CD8-positive, alpha-beta memory T cell (primary cell): Measurements from ENCODE around the gene CEP135. TPM values are rescaled to one million over a fixed set of nuclear protein-coding genes. Genes with fewer than 3 reads are reported as not detected.

Experiments
- CTCF ChIA-PET: fragments of 350-600 bp; sonication (Branson Sonifier 250); formaldehyde crosslinking; loops from one replicate; lab custom pipeline; 2021; ENCODE audit warnings: antibody characterized with exemption; lab: Charles Lee
- POLR2A ChIA-PET: fragments of 350-600 bp; sonication (Branson Sonifier 250); formaldehyde crosslinking; loops from one replicate; lab custom pipeline; 2021; ENCODE audit warnings: antibody characterized with exemption; lab: Charles Lee
- DNase-seq, 5 donors: peaks; one replicate each; pipeline versions ENCODE4 v3.0.0 to v3.0.0-alpha.2; 2020 to 2022; ENCODE audit warnings: mixed read lengths in 1 of 5
- H3K27ac ChIP-seq: one replicate; pipeline ENCODE4 v1.7.0; 2013; ENCODE audit warnings: low read depth, mild to moderate bottlenecking, low read length, moderate library complexity
- H3K27me3 ChIP-seq: 2 replicates; pipeline ENCODE4 v1.7.0; 2013; ENCODE audit warnings: low read length, mild to moderate bottlenecking; ENCODE audit not compliant: insufficient read depth, poor library complexity, severe bottlenecking
- H3K36me3 ChIP-seq: 2 replicates; pipeline ENCODE4 v1.7.0; 2013; ENCODE audit warnings: mild to moderate bottlenecking, low read length, moderate library complexity; ENCODE audit not compliant: insufficient read depth
- H3K4me1 ChIP-seq: 2 replicates; pipeline ENCODE4 v1.7.0; 2013; ENCODE audit warnings: mild to moderate bottlenecking, low read length, moderate library complexity; ENCODE audit not compliant: insufficient read depth
- H3K4me3 ChIP-seq: 2 replicates; pipeline ENCODE4 v1.7.0; 2013; ENCODE audit warnings: mild to moderate bottlenecking, low read length
- H3K9me3 ChIP-seq: 2 replicates; pipeline ENCODE4 v1.7.0; 2013; ENCODE audit warnings: mild to moderate bottlenecking, low read length
- H3K27ac Mint-ChIP-seq, 8 donors: one replicate each; pipeline ENCODE4 v1.8.0; 2020 to 2021; ENCODE audit warnings: mixed read lengths in 8 of 8, mild to moderate bottlenecking in 6 of 8, inconsistent platforms in 3 of 8, moderate library complexity in 3 of 8
- H3K27me3 Mint-ChIP-seq, 2 donors: one replicate each; pipeline ENCODE4 v1.8.0; 2020 to 2021; ENCODE audit warnings: mixed read lengths in 2 of 2, mild to moderate bottlenecking in 1 of 2, moderate library complexity in 1 of 2
- H3K36me3 Mint-ChIP-seq, 3 donors: one replicate each; pipeline ENCODE4 v1.8.0; 2020 to 2021; ENCODE audit warnings: mixed read lengths in 3 of 3, inconsistent platforms in 1 of 3, mild to moderate bottlenecking in 1 of 3
- H3K4me1 Mint-ChIP-seq, 3 donors: one replicate each; pipeline ENCODE4 v1.8.0; 2020 to 2021; ENCODE audit warnings: mixed read lengths in 3 of 3, inconsistent platforms in 1 of 3, mild to moderate bottlenecking in 1 of 3
- H3K4me3 Mint-ChIP-seq, 7 donors: one replicate each; pipeline ENCODE4 v1.8.0; 2020 to 2021; ENCODE audit warnings: mixed read lengths in 7 of 7, mild to moderate bottlenecking in 6 of 7, moderate library complexity in 4 of 7, inconsistent platforms in 2 of 7
- H3K9me3 Mint-ChIP-seq, 5 donors: one replicate each; pipeline ENCODE4 v1.8.0; 2020 to 2022; ENCODE audit warnings: mixed read lengths in 5 of 5, mild to moderate bottlenecking in 3 of 5, moderate library complexity in 2 of 5, inconsistent platforms in 1 of 5
- polyA plus RNA-seq: library from polyadenylated mRNA; unstranded; fragments of 300-500 nt; fragmentation: Illumina TruSeq; gene quantifications from one replicate; pipeline ENCODE4 v1.2.3, GENCODE V29; 2021
- total RNA-seq, 2 experiments: library from RNA; stranded (reverse); gene quantifications; one replicate each; pipeline ENCODE4 v1.2.3, GENCODE V29; 2021

Gene CEP135
- total and polyA plus RNA-seq, 3 experiments from 2014 or later = 8.3 to 16.1 (median 15.8) TPM

DNA sequence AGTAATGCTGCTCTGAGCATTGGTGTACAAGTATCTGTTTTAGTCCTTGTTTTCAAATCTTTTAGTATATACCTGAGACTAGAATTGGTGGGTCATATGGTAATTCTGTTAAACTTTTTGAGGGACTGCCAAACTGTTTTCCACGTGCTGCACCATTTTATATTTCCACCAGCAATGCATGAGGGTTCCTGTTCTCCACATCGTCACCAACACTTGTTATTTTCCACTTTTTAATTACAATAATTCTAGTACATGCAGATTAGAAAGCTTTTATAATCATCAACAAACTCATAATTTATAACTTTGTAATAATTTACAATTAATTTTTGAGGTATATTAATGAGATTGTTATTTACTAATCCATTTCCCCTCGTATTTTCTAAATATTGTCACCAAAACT, 79.4 kb downstream of the CEP135 start:
- POLR2A ChIA-PET = no interaction called here
- Mint-ChIP-seq H3K4me1 (peaks cover 0 to 5% (median 0%) of the 10 kb centered on the region in 3 donors), H3K36me3 (peaks cover 28 to 64% (median 38%) of the 10 kb centered on the region in 3 donors), H3K27ac (no peak overlapping the region), H3K4me3 (no peak overlapping the region), H3K27me3 (no peaks in the 10 kb centered on the region), H3K9me3 (peaks cover 0 to 7% (median 4%) of the 10 kb centered on the region in 5 donors)
- H3K27me3 ChIP-seq = no peaks in the 10 kb centered on the region
- H3K9me3 ChIP-seq = no peaks in the 10 kb centered on the region
- H3K4me1 ChIP-seq = no peaks in the 10 kb centered on the region
- CTCF ChIA-PET = no interaction called here
- peaks cover 18% of the 10 kb centered on the region for H3K36me3 ChIP-seq
- no peak for DNase-seq
- H3K27ac ChIP-seq = no peak overlapping the region
- H3K4me3 ChIP-seq = no peak overlapping the region

DNA sequence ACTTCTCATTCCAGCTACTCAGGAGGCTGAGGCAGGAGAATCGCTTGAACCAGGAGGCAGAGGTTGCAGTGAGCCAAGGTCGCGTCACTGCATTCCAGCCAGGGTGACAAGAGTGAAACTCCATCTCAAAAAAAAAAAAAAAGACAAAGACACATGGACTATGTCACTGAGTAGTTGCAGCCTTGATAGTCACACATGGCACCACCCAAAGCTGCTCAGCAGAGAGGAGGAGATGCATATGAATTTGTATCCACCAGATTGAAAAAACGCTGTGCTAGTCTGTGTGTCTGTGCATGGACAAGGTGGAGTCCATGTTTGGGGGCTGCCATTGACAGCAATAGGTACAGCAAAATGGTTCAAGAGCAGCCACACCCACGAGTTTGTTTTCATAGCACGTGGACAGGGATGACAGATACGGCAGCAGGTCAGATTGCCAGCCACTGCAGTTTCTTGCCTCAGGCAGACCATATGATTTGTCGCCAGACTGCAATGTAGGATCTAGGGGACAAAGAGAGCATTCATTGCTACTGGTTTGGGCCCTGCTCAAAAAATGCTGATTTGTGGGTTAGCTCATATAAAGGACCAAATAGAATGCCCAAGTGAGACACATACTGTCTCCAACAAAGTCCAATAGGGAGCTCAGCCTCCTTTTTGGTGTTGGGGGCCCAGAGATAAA, 89.9 kb downstream of the CEP135 start:
- H3K9me3 Mint-ChIP-seq = no peaks in the 10 kb centered on the region
- ChIA-PET CTCF (no interaction called here), POLR2A (no interaction called here)
- H3K27ac Mint-ChIP-seq = no peak overlapping the region
- no peak overlapping the region for H3K27ac ChIP-seq
- no peak overlapping the region for H3K4me3 ChIP-seq
- no peaks in the 10 kb centered on the region for H3K4me1 ChIP-seq
- H3K36me3 ChIP-seq = no peaks in the 10 kb centered on the region
- no peak for DNase-seq
- no peaks in the 10 kb centered on the region for H3K27me3 ChIP-seq
- H3K36me3 Mint-ChIP-seq = no peaks in the 10 kb centered on the region
- H3K27me3 Mint-ChIP-seq = peaks cover 5 to 10% of the 10 kb centered on the region in 2 donors
- H3K9me3 ChIP-seq = no peaks in the 10 kb centered on the region
- no peak overlapping the region for H3K4me3 Mint-ChIP-seq
- no peaks in the 10 kb centered on the region for H3K4me1 Mint-ChIP-seq

DNA sequence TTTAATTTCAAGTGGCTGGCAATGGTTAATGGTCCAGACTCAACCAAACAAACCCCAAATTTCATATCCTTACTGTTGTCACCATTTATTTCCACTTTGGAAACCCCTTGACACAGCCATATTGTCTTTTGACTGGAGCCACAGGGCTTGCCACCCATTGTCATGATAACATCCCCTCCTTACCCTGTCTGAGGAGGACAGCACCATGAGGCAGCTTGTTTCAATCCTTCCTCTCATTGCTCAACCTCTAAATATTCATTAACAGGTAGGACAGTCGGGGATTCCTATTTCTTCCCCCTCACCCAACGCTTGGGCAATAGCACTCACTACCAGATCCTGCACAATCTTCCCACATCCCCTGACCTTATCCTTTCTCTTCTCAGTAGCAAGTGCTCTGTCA, 92.1 kb downstream of the CEP135 start:
- H3K27me3 ChIP-seq = no peaks in the 10 kb centered on the region
- Mint-ChIP-seq H3K27me3 (peaks cover 10 to 21% of the 10 kb centered on the region in 2 donors), H3K27ac (peak overlapping the region in 1 of 8 donors; percentile 48), H3K36me3 (peaks cover 0 to 2% (median 0%) of the 10 kb centered on the region in 3 donors), H3K9me3 (no peaks in the 10 kb centered on the region), H3K4me1 (no peaks in the 10 kb centered on the region), H3K4me3 (no peak overlapping the region)
- no peak for DNase-seq
- no peaks in the 10 kb centered on the region for H3K9me3 ChIP-seq
- no peaks in the 10 kb centered on the region for H3K4me1 ChIP-seq
- H3K4me3 ChIP-seq = no peak overlapping the region
- no peaks in the 10 kb centered on the region for H3K36me3 ChIP-seq
- ChIA-PET CTCF (no interaction called here), POLR2A (no interaction called here)
- H3K27ac ChIP-seq = no peak overlapping the region

DNA sequence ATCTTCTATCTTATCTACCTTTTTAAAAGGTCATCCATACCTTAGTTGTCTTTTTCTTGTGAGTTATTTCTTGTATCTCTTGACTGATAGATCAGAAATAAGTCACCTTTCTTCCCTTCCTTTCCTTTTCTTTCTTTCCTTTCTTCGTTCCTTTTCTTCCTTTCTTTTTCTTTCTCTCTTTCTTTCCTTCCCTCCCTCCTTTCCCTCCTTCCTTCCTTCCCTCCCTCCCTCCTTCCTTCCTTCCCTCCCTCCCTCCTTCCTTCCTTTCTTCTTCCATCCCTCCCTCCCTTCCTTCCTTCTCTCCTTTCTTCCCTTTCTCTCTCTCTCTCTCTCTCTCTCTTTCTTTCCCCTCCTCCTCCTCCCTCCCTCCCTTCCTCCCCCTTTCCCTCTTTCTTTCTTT, 93.5 kb downstream of the CEP135 start:
- Mint-ChIP-seq H3K9me3 (no peaks in the 10 kb centered on the region), H3K36me3 (peaks cover 0 to 2% (median 0%) of the 10 kb centered on the region in 3 donors), H3K27ac (no peak overlapping the region), H3K27me3 (peaks cover 10 to 35% of the 10 kb centered on the region in 2 donors), H3K4me1 (no peaks in the 10 kb centered on the region), H3K4me3 (no peak overlapping the region)
- H3K36me3 ChIP-seq = no peaks in the 10 kb centered on the region
- peaks cover 4% of the 10 kb centered on the region for H3K27me3 ChIP-seq
- H3K4me1 ChIP-seq = no peaks in the 10 kb centered on the region
- ChIA-PET POLR2A (no interaction called here), CTCF (no interaction called here)
- H3K4me3 ChIP-seq = no peak overlapping the region
- H3K9me3 ChIP-seq = no peaks in the 10 kb centered on the region
- no peak overlapping the region for H3K27ac ChIP-seq
- DNase-seq = no peak

DNA sequence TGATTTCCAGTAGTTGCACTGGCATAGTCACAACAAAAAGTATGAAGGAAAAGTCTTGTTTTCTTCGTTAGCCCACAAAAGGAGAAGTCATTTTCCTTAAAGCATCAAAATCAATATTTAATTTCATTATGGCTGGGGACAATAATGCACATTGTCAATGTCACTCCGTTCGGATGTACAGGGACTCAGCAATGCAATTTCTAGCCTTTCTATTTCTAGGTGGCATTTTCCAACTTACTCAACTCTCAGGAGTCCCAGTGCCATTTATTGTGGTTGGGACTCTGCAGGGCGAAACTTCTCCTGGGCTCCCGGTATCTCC, 99.6 kb downstream of the CEP135 start:
- no peak for DNase-seq
- Histone ChIP-seq H3K27me3 (peaks cover 23% of the 10 kb centered on the region), H3K9me3 (no peaks in the 10 kb centered on the region), H3K4me1 (peaks cover 8% of the 10 kb centered on the region), H3K4me3 (no peak overlapping the region), H3K36me3 (no peaks in the 10 kb centered on the region), H3K27ac (no peak overlapping the region)
- H3K27ac Mint-ChIP-seq = no peak overlapping the region
- H3K4me1 Mint-ChIP-seq = peaks cover 11 to 20% (median 14%) of the 10 kb centered on the region in 3 donors
- H3K27me3 Mint-ChIP-seq = peaks cover 22 to 68% of the 10 kb centered on the region in 2 donors
- H3K4me3 Mint-ChIP-seq = peak overlapping the region in 6 of 7 donors; percentile 29 to 84 (median 62)
- CTCF ChIA-PET = no interaction called here
- H3K9me3 Mint-ChIP-seq = no peaks in the 10 kb centered on the region
- H3K36me3 Mint-ChIP-seq = peaks cover 0 to 2% (median 0%) of the 10 kb centered on the region in 3 donors
- POLR2A ChIA-PET = no interaction called here

DNA sequence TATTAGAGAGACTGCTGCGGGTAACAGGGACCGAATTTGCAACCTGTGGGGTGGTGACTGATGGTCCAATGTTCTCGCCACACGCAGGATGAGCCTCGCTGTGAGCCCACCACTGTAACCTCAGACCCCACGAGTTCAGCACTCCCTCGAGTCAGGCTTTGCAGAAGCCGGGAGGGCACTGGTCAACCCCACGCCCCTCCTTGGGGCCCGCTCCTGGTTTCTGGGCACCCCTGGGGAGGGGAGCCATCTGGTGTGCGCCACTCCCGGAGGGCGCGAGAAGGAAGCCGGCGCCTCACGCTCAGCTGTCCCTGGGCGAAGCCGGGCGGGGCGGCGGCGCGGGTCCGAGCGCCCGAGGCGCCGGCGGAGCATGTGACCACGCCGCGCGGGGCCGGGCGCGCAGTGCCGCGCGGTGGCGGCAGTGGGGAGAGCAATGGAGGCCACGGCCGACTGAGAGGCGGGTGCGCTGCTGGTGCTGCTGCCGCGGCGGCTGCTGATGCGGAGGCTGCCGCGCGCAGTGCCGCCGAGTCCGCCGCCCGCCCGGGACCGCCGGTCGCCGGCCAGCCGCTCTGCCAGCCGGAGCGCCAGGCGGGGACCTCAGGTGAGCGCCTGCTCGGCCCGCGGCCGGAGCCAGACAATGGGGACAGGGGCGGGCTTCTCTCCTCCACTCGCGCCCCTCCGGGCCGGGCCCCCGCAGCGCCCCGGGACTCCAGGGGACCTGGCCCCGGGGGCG, 100.1 kb downstream of the CEP135 start:
- peaks cover 0 to 2% (median 0%) of the 10 kb centered on the region in 3 donors for H3K36me3 Mint-ChIP-seq
- H3K4me3 ChIP-seq = no peak overlapping the region
- CTCF ChIA-PET = no interaction called here

DNA sequence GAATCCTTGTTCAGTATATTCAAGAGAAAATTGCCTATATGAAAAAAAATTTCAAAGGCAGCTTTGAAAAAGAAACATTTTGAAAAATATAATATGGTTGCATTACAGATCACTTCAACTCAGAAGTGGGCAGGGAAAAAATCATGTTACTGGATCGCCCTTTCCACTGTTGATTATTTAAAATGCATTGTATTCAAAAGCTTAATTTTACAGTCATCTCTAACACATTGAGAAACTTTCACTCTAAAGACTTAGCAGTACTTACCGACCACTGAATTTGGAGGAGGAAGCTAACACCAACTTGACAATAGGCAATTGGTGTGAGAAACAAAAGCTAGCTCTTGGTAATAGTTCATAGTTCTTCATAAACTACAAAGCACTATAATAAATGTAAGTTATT, 101.9 kb downstream of the CEP135 start:
- H3K27ac ChIP-seq = no peak overlapping the region
- POLR2A ChIA-PET = no interaction called here
- no peaks in the 10 kb centered on the region for H3K36me3 Mint-ChIP-seq
- peaks cover 11 to 20% (median 14%) of the 10 kb centered on the region in 3 donors for H3K4me1 Mint-ChIP-seq
- CTCF ChIA-PET = no interaction called here
- no peak for DNase-seq
- H3K27ac Mint-ChIP-seq = no peak overlapping the region
- H3K9me3 Mint-ChIP-seq = no peaks in the 10 kb centered on the region
- peaks cover 22 to 74% of the 10 kb centered on the region in 2 donors for H3K27me3 Mint-ChIP-seq
- peaks cover 23% of the 10 kb centered on the region for H3K27me3 ChIP-seq
- peak overlapping the region in 1 of 7 donors; percentile 11 for H3K4me3 Mint-ChIP-seq
- H3K4me3 ChIP-seq = no peak overlapping the region
- H3K36me3 ChIP-seq = no peaks in the 10 kb centered on the region
- H3K9me3 ChIP-seq = no peaks in the 10 kb centered on the region
- H3K4me1 ChIP-seq = peaks cover 8% of the 10 kb centered on the region

More for the DNA sequence above, 100.1 kb downstream of the CEP135 start:
- POLR2A ChIA-PET = no interaction called here
- Mint-ChIP-seq H3K9me3 (no peaks in the 10 kb centered on the region), H3K27me3 (peaks cover 22 to 69% of the 10 kb centered on the region in 2 donors), H3K4me1 (peaks cover 11 to 20% (median 14%) of the 10 kb centered on the region in 3 donors), H3K4me3 (peak overlapping the region in 6 of 7 donors; percentile 29 to 84 (median 62)), H3K27ac (no peak overlapping the region)
- Histone ChIP-seq H3K9me3 (no peaks in the 10 kb centered on the region), H3K4me1 (peaks cover 8% of the 10 kb centered on the region), H3K36me3 (no peaks in the 10 kb centered on the region), H3K27ac (no peak overlapping the region), H3K27me3 (peaks cover 23% of the 10 kb centered on the region)
- no peak for DNase-seq

DNA sequence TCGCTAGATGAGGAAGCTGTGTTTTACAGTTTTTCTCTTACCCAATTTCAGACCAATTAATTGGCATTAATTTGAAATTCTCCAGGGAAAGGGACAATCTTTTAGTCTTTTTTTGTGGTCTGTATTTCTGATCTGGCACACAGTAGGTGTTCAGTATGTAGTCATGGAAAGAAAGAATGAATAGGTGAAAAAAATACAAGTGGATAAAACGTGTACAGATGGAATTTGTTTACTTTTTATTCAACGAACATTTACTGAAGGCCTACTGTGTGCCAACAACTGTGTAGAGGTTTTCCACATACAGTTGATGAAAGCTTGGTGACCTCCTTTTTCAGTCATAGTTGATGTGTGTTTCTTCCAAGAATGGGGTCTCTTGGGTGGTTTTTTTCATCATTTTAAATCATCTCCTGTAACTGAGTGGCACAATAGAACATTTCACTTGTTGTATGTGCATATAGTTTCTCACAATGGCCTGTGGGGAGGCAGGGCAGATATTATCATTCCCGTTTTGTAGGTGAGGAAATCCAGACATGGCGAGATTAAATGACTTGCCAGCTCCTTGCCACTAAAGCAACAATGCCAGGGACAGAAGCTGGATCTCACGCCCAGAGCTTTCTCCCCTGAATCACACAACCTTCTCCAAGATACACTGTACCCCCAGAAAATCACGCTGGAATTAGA, 102.4 kb downstream of the CEP135 start:
- Histone ChIP-seq H3K27ac (no peak overlapping the region), H3K36me3 (no peaks in the 10 kb centered on the region), H3K4me1 (peaks cover 8% of the 10 kb centered on the region), H3K27me3 (peaks cover 23% of the 10 kb centered on the region), H3K9me3 (no peaks in the 10 kb centered on the region), H3K4me3 (no peak overlapping the region)
- H3K4me3 Mint-ChIP-seq = no peak overlapping the region
- no peaks in the 10 kb centered on the region for H3K36me3 Mint-ChIP-seq
- no peak for DNase-seq
- ChIA-PET CTCF (no interaction called here), POLR2A (no interaction called here)
- H3K9me3 Mint-ChIP-seq = no peaks in the 10 kb centered on the region
- H3K4me1 Mint-ChIP-seq = peaks cover 11 to 20% (median 14%) of the 10 kb centered on the region in 3 donors
- H3K27me3 Mint-ChIP-seq = peaks cover 22 to 75% of the 10 kb centered on the region in 2 donors
- peak overlapping the region in 1 of 8 donors; percentile 32 for H3K27ac Mint-ChIP-seq
